ENCODE measurements around the gene PTBP3. TPM values are rescaled to one million over a fixed set of nuclear protein-coding genes. Genes with fewer than 3 reads are reported as not detected.

Gene PTBP3
- total and polyA plus RNA-seq, 3 experiments from 2014 or later: 45.0 to 124 (median 118) TPM

- Histone ChIP-seq H3K9me3 (ENCODE audit: low read length) (no peaks in the 10 kb centered on the region), H3K4me1 (ENCODE audit: insufficient read depth, low read length) (no peaks in the 10 kb centered on the region), H3K27ac (ENCODE audit: low read depth, low read length) (no peak overlapping the region), H3K4me3 (ENCODE audit: low read length) (no peak overlapping the region), H3K36me3 (ENCODE audit: insufficient read depth, low read length) (no peaks in the 10 kb centered on the region), H3K27me3 (ENCODE audit: insufficient read depth, low read length, poor library complexity, severe bottlenecking) (no peaks in the 10 kb centered on the region)
- CTCF ChIA-PET: no interaction called here
- Mint-ChIP-seq H3K27me3 (no peaks in the 10 kb centered on the region), H3K4me3 (no peak overlapping the region), H3K9me3 (no peaks in the 10 kb centered on the region), H3K4me1 (peaks cover 16 to 31% (median 21%) of the 10 kb centered on the region in 3 donors), H3K27ac (no peak overlapping the region), H3K36me3 (peaks cover 9 to 59% (median 12%) of the 10 kb centered on the region in 3 donors)
- no peak for DNase-seq
- POLR2A ChIA-PET: no interaction called here
Measured at GRCh38 chr9:112245126-112245525, 88.3 kb downstream of the PTBP3 start.

GRCh38 chr9:112242147-112242804 is 91.1 kb downstream of the PTBP3 start:
- Histone ChIP-seq H3K27ac (ENCODE audit: low read depth, low read length) (no peak overlapping the region), H3K4me1 (ENCODE audit: insufficient read depth, low read length) (no peaks in the 10 kb centered on the region), H3K36me3 (ENCODE audit: insufficient read depth, low read length) (peaks cover 4% of the 10 kb centered on the region), H3K9me3 (ENCODE audit: low read length) (no peaks in the 10 kb centered on the region), H3K27me3 (ENCODE audit: insufficient read depth, low read length, poor library complexity, severe bottlenecking) (no peaks in the 10 kb centered on the region), H3K4me3 (ENCODE audit: low read length) (no peak overlapping the region)
- ChIA-PET POLR2A (no interaction called here), CTCF (no interaction called here)
- no peak overlapping the region for H3K4me3 Mint-ChIP-seq
- H3K9me3 Mint-ChIP-seq: no peaks in the 10 kb centered on the region
- H3K36me3 Mint-ChIP-seq: peaks cover 12 to 63% (median 13%) of the 10 kb centered on the region in 3 donors
- peaks cover 13 to 22% (median 19%) of the 10 kb centered on the region in 3 donors for H3K4me1 Mint-ChIP-seq
- no peak overlapping the region for H3K27ac Mint-ChIP-seq
- H3K27me3 Mint-ChIP-seq: no peaks in the 10 kb centered on the region
- no peak for DNase-seq

- CTCF ChIA-PET: no interaction called here
- peaks cover 13 to 20% (median 16%) of the 10 kb centered on the region in 3 donors for H3K4me1 Mint-ChIP-seq
Measured at GRCh38 chr9:112241491-112241890, 91.9 kb downstream of the PTBP3 start.

GRCh38 chr9:112239708-112240107 is 93.7 kb downstream of the PTBP3 start:
- H3K27ac ChIP-seq (ENCODE audit: low read depth, low read length): no peak overlapping the region
- H3K4me3 ChIP-seq (ENCODE audit: low read length): no peak overlapping the region
- Mint-ChIP-seq H3K27me3 (no peaks in the 10 kb centered on the region), H3K9me3 (no peaks in the 10 kb centered on the region), H3K36me3 (peaks cover 6 to 46% (median 11%) of the 10 kb centered on the region in 3 donors), H3K4me1 (peaks cover 13 to 16% (median 16%) of the 10 kb centered on the region in 3 donors), H3K4me3 (no peak overlapping the region), H3K27ac (peak overlapping the region in 2 of 8 donors; percentile 15 to 43)
- CTCF ChIA-PET: no interaction called here
- H3K27me3 ChIP-seq (ENCODE audit: insufficient read depth, low read length, poor library complexity, severe bottlenecking): no peaks in the 10 kb centered on the region
- peaks cover 10% of the 10 kb centered on the region for H3K36me3 ChIP-seq (ENCODE audit: insufficient read depth, low read length)
- H3K9me3 ChIP-seq (ENCODE audit: low read length): no peaks in the 10 kb centered on the region
- POLR2A ChIA-PET: no interaction called here
- no peaks in the 10 kb centered on the region for H3K4me1 ChIP-seq (ENCODE audit: insufficient read depth, low read length)
- no peak for DNase-seq

More at GRCh38 chr9:112241491-112241890, 91.9 kb downstream of the PTBP3 start:
- DNase-seq: no peak
- no peaks in the 10 kb centered on the region for H3K9me3 Mint-ChIP-seq
- no peaks in the 10 kb centered on the region for H3K27me3 Mint-ChIP-seq
- peaks cover 6% of the 10 kb centered on the region for H3K36me3 ChIP-seq (ENCODE audit: insufficient read depth, low read length)
- H3K27ac ChIP-seq (ENCODE audit: low read depth, low read length): no peak overlapping the region
- H3K27me3 ChIP-seq (ENCODE audit: insufficient read depth, low read length, poor library complexity, severe bottlenecking): no peaks in the 10 kb centered on the region
- H3K4me1 ChIP-seq (ENCODE audit: insufficient read depth, low read length): no peaks in the 10 kb centered on the region
- no peak overlapping the region for H3K4me3 Mint-ChIP-seq
- H3K9me3 ChIP-seq (ENCODE audit: low read length): no peaks in the 10 kb centered on the region
- H3K27ac Mint-ChIP-seq: peak overlapping the region in 1 of 8 donors; percentile 36
- POLR2A ChIA-PET: no interaction called here
- no peak overlapping the region for H3K4me3 ChIP-seq (ENCODE audit: low read length)
- H3K36me3 Mint-ChIP-seq: peaks cover 11 to 58% (median 12%) of the 10 kb centered on the region in 3 donors

- Mint-ChIP-seq H3K36me3 (peaks cover 6 to 45% (median 12%) of the 10 kb centered on the region in 3 donors), H3K27me3 (no peaks in the 10 kb centered on the region), H3K27ac (peak overlapping the region in 2 of 8 donors; percentile 24 to 43), H3K4me1 (peaks cover 13 to 18% (median 15%) of the 10 kb centered on the region in 3 donors), H3K4me3 (no peak overlapping the region), H3K9me3 (no peaks in the 10 kb centered on the region)
- no peak overlapping the region for H3K4me3 ChIP-seq (ENCODE audit: low read length)
- no peaks in the 10 kb centered on the region for H3K27me3 ChIP-seq (ENCODE audit: insufficient read depth, low read length, poor library complexity, severe bottlenecking)
- ChIA-PET POLR2A (no interaction called here), CTCF (no interaction called here)
- no peak overlapping the region for H3K27ac ChIP-seq (ENCODE audit: low read depth, low read length)
- H3K9me3 ChIP-seq (ENCODE audit: low read length): no peaks in the 10 kb centered on the region
- no peak for DNase-seq
- H3K4me1 ChIP-seq (ENCODE audit: insufficient read depth, low read length): no peaks in the 10 kb centered on the region
- peaks cover 12% of the 10 kb centered on the region for H3K36me3 ChIP-seq (ENCODE audit: insufficient read depth, low read length)
Measured at GRCh38 chr9:112239284-112239683, 94.1 kb downstream of the PTBP3 start.

GRCh38 chr9:112234779-112235178 is 98.6 kb downstream of the PTBP3 start:
- Histone ChIP-seq H3K36me3 (ENCODE audit: insufficient read depth, low read length) (peaks cover 14% of the 10 kb centered on the region), H3K27ac (ENCODE audit: low read depth, low read length) (no peak overlapping the region), H3K27me3 (ENCODE audit: insufficient read depth, low read length, poor library complexity, severe bottlenecking) (no peaks in the 10 kb centered on the region), H3K9me3 (ENCODE audit: low read length) (no peaks in the 10 kb centered on the region), H3K4me3 (ENCODE audit: low read length) (no peak overlapping the region), H3K4me1 (ENCODE audit: insufficient read depth, low read length) (no peaks in the 10 kb centered on the region)
- no peaks in the 10 kb centered on the region for H3K27me3 Mint-ChIP-seq
- CTCF ChIA-PET: no interaction called here
- no peak overlapping the region for H3K27ac Mint-ChIP-seq
- peaks cover 5 to 12% (median 10%) of the 10 kb centered on the region in 3 donors for H3K4me1 Mint-ChIP-seq
- no peak overlapping the region for H3K4me3 Mint-ChIP-seq
- peaks cover 4 to 44% (median 13%) of the 10 kb centered on the region in 3 donors for H3K36me3 Mint-ChIP-seq
- POLR2A ChIA-PET: no interaction called here
- H3K9me3 Mint-ChIP-seq: no peaks in the 10 kb centered on the region
- no peak for DNase-seq

- no peaks in the 10 kb centered on the region for H3K9me3 Mint-ChIP-seq
- no peak overlapping the region for H3K4me3 Mint-ChIP-seq
- no peaks in the 10 kb centered on the region for H3K4me1 ChIP-seq (ENCODE audit: insufficient read depth, low read length)
- H3K4me3 ChIP-seq (ENCODE audit: low read length): no peak overlapping the region
- ChIA-PET POLR2A (no interaction called here), CTCF (interaction anchor here (1.1 kb wide), 1 partner anchor 137 kb away, joined by 3 read pairs; no protein-coding TSS in a partner anchor)
- no peaks in the 10 kb centered on the region for H3K9me3 ChIP-seq (ENCODE audit: low read length)
- H3K27ac ChIP-seq (ENCODE audit: low read depth, low read length): no peak overlapping the region
- H3K27me3 Mint-ChIP-seq: no peaks in the 10 kb centered on the region
- peak overlapping the region in 2 of 8 donors; percentile 18 to 23 for H3K27ac Mint-ChIP-seq
- DNase-seq: no peak
- H3K27me3 ChIP-seq (ENCODE audit: insufficient read depth, low read length, poor library complexity, severe bottlenecking): no peaks in the 10 kb centered on the region
- H3K36me3 ChIP-seq (ENCODE audit: insufficient read depth, low read length): peaks cover 10% of the 10 kb centered on the region
- H3K4me1 Mint-ChIP-seq: peaks cover 2 to 9% (median 5%) of the 10 kb centered on the region in 3 donors
- peaks cover 5 to 44% (median 13%) of the 10 kb centered on the region in 3 donors for H3K36me3 Mint-ChIP-seq
Measured at GRCh38 chr9:112233769-112234168, 99.7 kb downstream of the PTBP3 start.

- Histone ChIP-seq H3K36me3 (ENCODE audit: insufficient read depth, low read length) (peaks cover 21% of the 10 kb centered on the region), H3K27ac (ENCODE audit: low read depth, low read length) (no peak overlapping the region), H3K9me3 (ENCODE audit: low read length) (no peaks in the 10 kb centered on the region), H3K4me3 (ENCODE audit: low read length) (no peak overlapping the region), H3K27me3 (ENCODE audit: insufficient read depth, low read length, poor library complexity, severe bottlenecking) (no peaks in the 10 kb centered on the region), H3K4me1 (ENCODE audit: insufficient read depth, low read length) (no peaks in the 10 kb centered on the region)
- peaks cover 0 to 4% (median 0%) of the 10 kb centered on the region in 3 donors for H3K4me1 Mint-ChIP-seq
- ChIA-PET POLR2A (no interaction called here), CTCF (no interaction called here)
- peak overlapping the region in 2 of 8 donors; percentile 9 for H3K27ac Mint-ChIP-seq
- no peak for DNase-seq
- no peaks in the 10 kb centered on the region for H3K9me3 Mint-ChIP-seq
- no peaks in the 10 kb centered on the region for H3K27me3 Mint-ChIP-seq
- no peak overlapping the region for H3K4me3 Mint-ChIP-seq
- H3K36me3 Mint-ChIP-seq: peaks cover 10 to 45% (median 17%) of the 10 kb centered on the region in 3 donors
Measured at GRCh38 chr9:112232233-112232632, 101.2 kb downstream of the PTBP3 start.

Measured in CD8-positive, alpha-beta memory T cell (primary cell).